Transverse colon (tissue), 4 donors: ENCODE data around the gene CPXM2. TPM values are rescaled to one million over a fixed set of nuclear protein-coding genes. Genes with fewer than 3 reads are reported as not detected.

Experiments used
- DNase-seq: peaks from one replicate; pipeline ENCODE4 v3.0.0-alpha.2; 2019
- H3K27ac ChIP-seq, 4 donors: fragments of 200-600 bp; sonication (generic); 2 replicates each; pipeline ENCODE4 v1.5.1; 2016 to 2018; ENCODE audit warnings: inconsistent platforms in 4 of 4
- H3K27me3 ChIP-seq: fragments of 200-600 bp; sonication (generic); 2 replicates; pipeline ENCODE4 v1.5.1; 2017; ENCODE audit warnings: inconsistent platforms
- H3K36me3 ChIP-seq, 4 donors: fragments of 200-600 bp; sonication (generic); 2 replicates each; pipeline ENCODE4 v1.5.1; 2017 to 2019; ENCODE audit warnings: inconsistent platforms in 4 of 4
- H3K4me1 ChIP-seq, 4 donors: fragments of 200-600 bp; sonication (generic); 2 replicates each; pipeline ENCODE4 v1.5.1; 2017 to 2020; ENCODE audit warnings: inconsistent platforms in 4 of 4
- H3K4me3 ChIP-seq, 4 donors: fragments of 200-600 bp; sonication (generic); 1 replicate in 1 of 4; 2 replicates in 3 of 4; pipeline versions ENCODE4 v1.5.1 to v1.6.1; 2017 to 2019; ENCODE audit warnings: inconsistent platforms in 4 of 4
- H3K9me3 ChIP-seq, 2 donors: fragments of 200-600 bp; sonication (generic); 2 replicates each; pipeline ENCODE4 v1.5.1; 2017 to 2019; ENCODE audit warnings: inconsistent platforms in 2 of 2
- CTCF ChIP-seq, 5 experiments: fragments of 200-600 bp in 3 of 5; fragments of 450-650 bp in 2 of 5; sonication (generic) in 3 of 5; IDR thresholded peaks; 1 replicate in 2 of 5; 2 replicates in 3 of 5; pipeline ENCODE4 v1.5.1; 2016 to 2017; ENCODE audit warnings: antibody characterized with exemption in 5 of 5, inconsistent platforms in 3 of 5, mild to moderate bottlenecking in 2 of 5, moderate library complexity in 1 of 5
- EP300 ChIP-seq: sonication (generic); formaldehyde crosslinking; IDR thresholded peaks from one replicate; pipeline ENCODE4 v1.6.1; 2017; ENCODE audit warnings: antibody characterized with exemption, low read depth
- POLR2A ChIP-seq: fragments of 450-650 bp; IDR thresholded peaks from one replicate; pipeline ENCODE4 v1.6.1; 2016; ENCODE audit warnings: antibody characterized with exemption, mild to moderate bottlenecking, moderate library complexity
- POLR2AphosphoS5 ChIP-seq, 3 donors: sonication (generic); formaldehyde crosslinking; IDR thresholded peaks; one replicate each; pipeline ENCODE4 v1.6.1; 2016; ENCODE audit warnings: antibody characterized with exemption in 3 of 3
- WGBS, 2 donors: methylation state at CpG; one replicate each; pipeline ENCODE4 v1.1.5; 2018; ENCODE audit warnings: low coverage in 1 of 2; 5-methylcytosine and 5-hydroxymethylcytosine counted together
- in situ Hi-C, 4 donors: fragments of 200-750 bp; cut with MboI; loops; one replicate each; pipeline versions ENCODE4 v1.15.0 to v1.15.1; 2017; ENCODE audit warnings: low sequenced_read_pairs in 3 of 4, low pct_ligation_motif_present in 1 of 4, low pct_unique_long_range_greater_than_20kb in 1 of 4
- intact Hi-C: fragments of 100-400 bp; cut with DNase I; formaldehyde crosslinking; loops from one replicate; pipeline ENCODE4 v1.15.1; 2023; ENCODE audit warnings: low total_unique reads
- total RNA-seq, 4 donors: library from RNA; depleted of rRNA; stranded (reverse); fragments of >200 nt; gene quantifications; one replicate each; pipeline ENCODE4 v1.1.0, GENCODE V29; 2016

Gene CPXM2
- total RNA-seq, 4 donors from 2014 or later: 7.8 to 19.1 (median 13.0) TPM

GRCh38 chr10:123909866-123910265 is 18.3 kb upstream of the CPXM2 start:
- peaks cover 3% of the 10 kb centered on the region for H3K27me3 ChIP-seq

DNA sequence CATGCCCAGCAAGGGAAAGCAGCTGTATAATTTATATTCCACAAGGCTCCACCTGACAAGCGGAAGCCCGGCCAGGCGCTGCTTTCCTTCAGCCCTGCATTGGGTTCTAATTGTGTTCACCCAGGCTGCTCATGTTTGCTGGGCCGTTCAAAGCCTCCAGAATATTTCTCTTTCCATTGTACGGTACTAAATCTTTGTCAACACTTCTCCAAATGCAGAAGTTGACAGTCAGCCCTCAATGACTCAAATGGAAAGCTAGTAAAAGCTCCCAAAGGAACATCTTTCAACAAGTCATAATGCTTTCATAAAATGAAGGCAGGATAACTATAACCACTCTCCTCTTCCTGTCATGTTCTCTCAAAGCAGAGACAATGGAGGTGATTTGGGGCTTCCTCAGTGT is 17.8 kb upstream of the CPXM2 start:
- WGBS, 2 donors: 65 to 70% methylated on average over 5 of the region's 5 CpGs
- no peaks in the 10 kb centered on the region for H3K36me3 ChIP-seq
- no peak overlapping the region for H3K4me3 ChIP-seq
- peaks cover 0 to 11% (median 0%) of the 10 kb centered on the region in 4 donors for H3K4me1 ChIP-seq
- DNase-seq: no peak
- no peak for TF ChIP-seq CTCF (IDR thresholded peaks at IDR 0.05)
- TF ChIP-seq POLR2A: no peak
- TF ChIP-seq POLR2AphosphoS5 (IDR thresholded peaks at IDR 0.05): no peak
- no peak for TF ChIP-seq EP300
- intact Hi-C loops (no loop called here), in situ Hi-C loops (no loop called here)
- H3K9me3 ChIP-seq: no peaks in the 10 kb centered on the region
- peaks cover 3% of the 10 kb centered on the region for H3K27me3 ChIP-seq
- H3K27ac ChIP-seq: no peak overlapping the region

More at GRCh38 chr10:123909866-123910265, 18.3 kb upstream of the CPXM2 start:
- no peaks in the 10 kb centered on the region for H3K9me3 ChIP-seq
- H3K4me3 ChIP-seq: no peak overlapping the region
- in situ Hi-C loops: no loop called here
- no peak for DNase-seq
- intact Hi-C loops: no loop called here
- peaks cover 0 to 11% (median 0%) of the 10 kb centered on the region in 4 donors for H3K4me1 ChIP-seq
- no peak overlapping the region for H3K27ac ChIP-seq
- 85% methylated on average over 8 of the region's 8 CpGs; no CpG with 5 or more reads in 1 of the 2 donors for WGBS, 2 donors
- TF ChIP-seq POLR2A (no peak), EP300 (no peak), CTCF (IDR thresholded peaks at IDR 0.05) (no peak), POLR2AphosphoS5 (IDR thresholded peaks at IDR 0.05) (no peak)
- no peaks in the 10 kb centered on the region for H3K36me3 ChIP-seq

- Histone ChIP-seq H3K4me3 (no peak overlapping the region), H3K27me3 (peaks cover 3% of the 10 kb centered on the region), H3K36me3 (no peaks in the 10 kb centered on the region), H3K9me3 (no peaks in the 10 kb centered on the region), H3K4me1 (peaks cover 0 to 11% (median 0%) of the 10 kb centered on the region in 4 donors), H3K27ac (no peak overlapping the region)
- DNase-seq: no peak
- TF ChIP-seq POLR2AphosphoS5 (IDR thresholded peaks at IDR 0.05) (no peak), POLR2A (no peak), CTCF (IDR thresholded peaks at IDR 0.05) (no peak), EP300 (no peak)
- in situ Hi-C loops: no loop called here
- intact Hi-C loops: no loop called here
- 89% methylated on average over 3 of the region's 4 CpGs; no CpG with 5 or more reads in 1 of the 2 donors for WGBS, 2 donors
These were observed 16.8 kb upstream of the CPXM2 start for GRCh38 chr10:123908379-123908778.

DNA sequence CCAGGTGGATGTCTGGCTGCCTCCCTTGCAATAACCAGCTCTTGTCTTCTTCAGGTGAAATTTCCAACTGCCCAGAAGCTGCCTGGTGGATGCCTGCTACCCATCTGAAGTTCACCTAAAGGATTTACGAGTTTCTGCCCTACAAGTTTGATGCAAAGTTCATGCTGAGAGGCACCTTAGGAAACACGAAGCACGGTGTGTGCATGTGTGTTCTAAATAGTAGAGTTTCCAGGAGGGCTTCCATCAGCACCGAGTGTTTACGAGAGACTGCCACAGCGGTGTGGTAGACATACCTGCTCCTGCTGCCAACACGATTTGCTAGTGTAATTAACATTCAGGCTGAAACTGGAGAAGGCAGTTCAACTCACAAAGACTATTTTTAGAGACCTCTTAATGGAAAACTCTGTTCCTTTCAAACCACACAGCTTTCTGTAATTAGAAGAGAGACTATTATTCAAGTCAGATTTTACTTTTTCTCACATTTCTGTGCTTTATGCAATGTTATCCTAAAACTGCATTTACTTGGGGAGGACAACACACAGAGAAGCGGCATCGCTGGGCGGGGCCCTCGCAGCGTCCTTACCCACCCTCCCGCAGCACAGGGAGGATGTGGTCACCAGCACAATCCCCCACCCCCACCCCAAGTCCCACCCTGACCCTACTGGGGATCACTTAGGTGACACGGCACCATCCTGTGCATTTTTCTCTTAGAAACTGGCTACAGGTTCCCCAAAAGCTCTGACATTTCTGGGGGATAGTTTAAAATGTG is 15.5 kb upstream of the CPXM2 start:
- TF ChIP-seq POLR2A (no peak), POLR2AphosphoS5 (IDR thresholded peaks at IDR 0.05) (no peak), EP300 (no peak), CTCF (IDR thresholded peaks at IDR 0.05) (no peak)
- DNase-seq: no peak
- Histone ChIP-seq H3K4me1 (peaks cover 0 to 2% (median 0%) of the 10 kb centered on the region in 4 donors), H3K27me3 (peaks cover 3% of the 10 kb centered on the region), H3K9me3 (no peaks in the 10 kb centered on the region), H3K36me3 (no peaks in the 10 kb centered on the region), H3K27ac (no peak overlapping the region), H3K4me3 (no peak overlapping the region)
- 61 to 76% methylated on average over 5 to 14 of the region's 14 CpGs for WGBS, 2 donors
- intact Hi-C loops (no loop called here), in situ Hi-C loops (no loop called here)
